ENCODE results near the gene PLCB2.
A peak's percentile ranks its signal among the peaks of the same experiment; 100 is the strongest.

GRCh38 chr15:40342416-40343320 lies 34.9 kb upstream of the PLCB2 start:
- no peak for TF ChIP-seq CTCF (IDR thresholded peaks at IDR 0.05)
- TF ChIP-seq POLR2A (IDR thresholded peaks at IDR 0.05): peak in 1 of 2 donors; percentile 27

Data from thyroid gland (tissue), 4 donors.